GM12865 (cell line): ENCODE results near the gene PAPPA.

Source experiments
- DNase-seq: peaks from one replicate; pipeline ENCODE4 v3.0.0; 2010; ENCODE audit warnings: low read depth
- H3K4me3 ChIP-seq: 2 replicates; pipeline ENCODE4 v1.5.1; 2011; ENCODE audit warnings: mild to moderate bottlenecking, low read depth, low read length, control low read depth
- CTCF ChIP-seq: IDR thresholded peaks from 2 replicates; pipeline ENCODE4 v1.5.1; 2011; ENCODE audit warnings: low read length, control low read depth, low read depth, inconsistent platforms; ENCODE audit not compliant: insufficient read depth; ENCODE audit errors: missing control alignments

Gene PAPPA

GRCh38 chr9:116123171-116123570, 30.4 kb upstream of the PAPPA start:
- no peak for DNase-seq
- H3K4me3 ChIP-seq = no peak overlapping the region
- no peak for TF ChIP-seq CTCF

GRCh38 chr9:116124472-116125040, 29.0 kb upstream of the PAPPA start:
- DNase-seq = no peak
- TF ChIP-seq CTCF = no peak
- no peak overlapping the region for H3K4me3 ChIP-seq

- DNase-seq = no peak
- TF ChIP-seq CTCF = no peak
Observed at GRCh38 chr9:116133163-116133562, 20.4 kb upstream of the PAPPA start.

GRCh38 chr9:116134975-116135374, 18.6 kb upstream of the PAPPA start:
- TF ChIP-seq CTCF = no peak
- no peak overlapping the region for H3K4me3 ChIP-seq
- no peak for DNase-seq

More at GRCh38 chr9:116133163-116133562, 20.4 kb upstream of the PAPPA start:
- H3K4me3 ChIP-seq = no peak overlapping the region

GRCh38 chr9:116137010-116137409, 16.6 kb upstream of the PAPPA start:
- no peak for DNase-seq
- TF ChIP-seq CTCF = no peak
- no peak overlapping the region for H3K4me3 ChIP-seq

GRCh38 chr9:116137581-116137980, 16.0 kb upstream of the PAPPA start:
- H3K4me3 ChIP-seq = no peak overlapping the region
- no peak for DNase-seq
- TF ChIP-seq CTCF = no peak

GRCh38 chr9:116141864-116142561, 11.6 kb upstream of the PAPPA start:
- no peak for TF ChIP-seq CTCF
- H3K4me3 ChIP-seq = no peak overlapping the region
- no peak for DNase-seq
